ENCODE results near the gene HOTAIR.

Gene HOTAIR

GRCh38 chr12:53999559-54000115 is 24.9 kb upstream of the HOTAIR start:
- no peak for DNase-seq
- TF ChIP-seq GATA1 (IDR thresholded peaks at IDR 0.05; ENCODE audit: low read depth, low read length) = no peak

- no peak for TF ChIP-seq POLR2A (IDR thresholded peaks at IDR 0.05; ENCODE audit: low read length)
- no peak for TF ChIP-seq GATA1 (IDR thresholded peaks at IDR 0.05; ENCODE audit: low read depth, low read length)
- no peak for DNase-seq
These were observed 24.1 kb upstream of the HOTAIR start for GRCh38 chr12:53998900-53999236.

- no peak for TF ChIP-seq POLR2A (IDR thresholded peaks at IDR 0.05; ENCODE audit: low read length)
- DNase-seq = no peak
These were observed 23.6 kb upstream of the HOTAIR start for GRCh38 chr12:53998110-53998899.

GRCh38 chr12:53997204-53998109 is 22.7 kb upstream of the HOTAIR start:
- no peak for TF ChIP-seq POLR2A (IDR thresholded peaks at IDR 0.05; ENCODE audit: low read length)
- no peak for TF ChIP-seq GATA1 (IDR thresholded peaks at IDR 0.05; ENCODE audit: low read depth, low read length)
- DNase-seq = no peak

GRCh38 chr12:53996240-53997203 is 21.8 kb upstream of the HOTAIR start:
- no peak for TF ChIP-seq POLR2A (IDR thresholded peaks at IDR 0.05; ENCODE audit: low read length)
- TF ChIP-seq GATA1 (IDR thresholded peaks at IDR 0.05; ENCODE audit: low read depth, low read length) = no peak

GRCh38 chr12:53995378-53996239 is 20.9 kb upstream of the HOTAIR start:
- no peak for DNase-seq
- no peak for TF ChIP-seq GATA1 (IDR thresholded peaks at IDR 0.05; ENCODE audit: low read depth, low read length)
- no peak for TF ChIP-seq POLR2A (IDR thresholded peaks at IDR 0.05; ENCODE audit: low read length)

More at GRCh38 chr12:53996240-53997203, 21.8 kb upstream of the HOTAIR start:
- no peak for DNase-seq

- no peak for TF ChIP-seq POLR2A (IDR thresholded peaks at IDR 0.05; ENCODE audit: low read length)
- no peak for TF ChIP-seq GATA1 (IDR thresholded peaks at IDR 0.05; ENCODE audit: low read depth, low read length)
- no peak for DNase-seq
These were observed 20.2 kb upstream of the HOTAIR start for GRCh38 chr12:53995002-53995377.

- no peak for DNase-seq
- TF ChIP-seq GATA1 (IDR thresholded peaks at IDR 0.05; ENCODE audit: low read depth, low read length) (no peak), POLR2A (IDR thresholded peaks at IDR 0.05; ENCODE audit: low read length) (no peak)
These were observed 19.7 kb upstream of the HOTAIR start for GRCh38 chr12:53994264-53995001.

GRCh38 chr12:53994009-53994263 is 19.2 kb upstream of the HOTAIR start:
- no peak for DNase-seq
- TF ChIP-seq POLR2A (IDR thresholded peaks at IDR 0.05; ENCODE audit: low read length) = no peak
- TF ChIP-seq GATA1 (IDR thresholded peaks at IDR 0.05; ENCODE audit: low read depth, low read length) = no peak

GRCh38 chr12:53993162-53994008 is 18.6 kb upstream of the HOTAIR start:
- DNase-seq = no peak
- TF ChIP-seq GATA1 (IDR thresholded peaks at IDR 0.05; ENCODE audit: low read depth, low read length) (no peak), POLR2A (IDR thresholded peaks at IDR 0.05; ENCODE audit: low read length) (no peak)

- TF ChIP-seq POLR2A (IDR thresholded peaks at IDR 0.05; ENCODE audit: low read length) = no peak
- TF ChIP-seq GATA1 (IDR thresholded peaks at IDR 0.05; ENCODE audit: low read depth, low read length) = no peak
- DNase-seq = no peak
These were observed 17.7 kb upstream of the HOTAIR start for GRCh38 chr12:53992377-53992889.
